Endothelial cell of umbilical vein (primary cell): Measurements from ENCODE around the gene ZNF581. TPM values are rescaled to one million over a fixed set of nuclear protein-coding genes. Genes with fewer than 3 reads are reported as not detected.

Experiments
- BruUV-seq: library from RNA; stranded (reverse); fragments of 400-500 nt; replicated peaks from 2 replicates; lab custom pipeline; 2021; lab: Mats Ljungman, UMichigan
- CTCF ChIA-PET: fragments of 300-600, 350-600 bp; sonication (Branson Sonifier 250); formaldehyde crosslinking; loops from one replicate; lab custom pipeline; 2021; ENCODE audit warnings: antibody characterized with exemption, inconsistent platforms; lab: Charles Lee
- POLR2A ChIA-PET: fragments of 300-600, 350-600 bp; sonication (Branson Sonifier 250); formaldehyde crosslinking; loops from one replicate; lab custom pipeline; 2021; ENCODE audit warnings: antibody characterized with exemption, inconsistent platforms; lab: Charles Lee
- DNase-seq: peaks from one replicate; pipeline ENCODE4 v3.0.0-alpha.2; 2011; ENCODE audit warnings: low read depth, low spot score
- FAIRE-seq: peaks from 2 replicates; lab custom pipeline; 2011; peaks lifted over from hg19 to GRCh38; lab: Jason Lieb, UNC
- H2AFZ ChIP-seq: 2 replicates; pipeline ENCODE4 v1.6.0; 2012; ENCODE audit warnings: low read depth, low read length, control low read depth, inconsistent platforms
- H3K27ac ChIP-seq: 2 replicates; pipeline ENCODE4 v1.5.1; 2011; ENCODE audit warnings: low read depth, mild to moderate bottlenecking, control low read depth, low read length, moderate library complexity; ENCODE audit not compliant: insufficient read depth
- H3K27me3 ChIP-seq, 2 experiments: 2 replicates each; pipeline versions ENCODE4 v1.6.0 to v1.6.1; 2011; ENCODE audit warnings: low read length in 2 of 2, mixed read lengths in 1 of 2; ENCODE audit not compliant: control insufficient read depth in 2 of 2, insufficient read depth in 2 of 2
- H3K36me3 ChIP-seq, 2 experiments: 2 replicates in 1 of 2; 3 replicates in 1 of 2; pipeline ENCODE4 v1.5.1; 2011; ENCODE audit warnings: low read length in 2 of 2, mild to moderate bottlenecking in 1 of 2, moderate library complexity in 1 of 2; ENCODE audit not compliant: control insufficient read depth in 2 of 2, insufficient read depth in 2 of 2; ENCODE audit errors: extremely low read depth in 1 of 2
- H3K4me1 ChIP-seq: 3 replicates; pipeline ENCODE4 v1.5.1; 2011; ENCODE audit warnings: mild to moderate bottlenecking, low read length; ENCODE audit not compliant: control insufficient read depth, insufficient read depth; ENCODE audit errors: extremely low read depth
- H3K4me2 ChIP-seq: 2 replicates; pipeline ENCODE4 v1.6.1; 2011; ENCODE audit warnings: low read length, control low read depth, mixed read lengths; ENCODE audit not compliant: insufficient read depth
- H3K4me3 ChIP-seq, 3 experiments: fragments of 200-600 bp in 1 of 3; sonication (generic), shearing (Covaris generic) in 1 of 3; replicated peaks in 1 of 3; 2 replicates each; pipeline ENCODE4 v1.5.1; 2011 to 2016; ENCODE audit warnings: control low read depth in 3 of 3, low read length in 3 of 3, mild to moderate bottlenecking in 2 of 3, inconsistent platforms in 1 of 3, low read depth in 1 of 3, moderate library complexity in 1 of 3; ENCODE audit not compliant: insufficient read depth in 1 of 3
- H3K79me2 ChIP-seq: 2 replicates; pipeline ENCODE4 v1.6.0; 2012; ENCODE audit warnings: low read length, inconsistent platforms; ENCODE audit not compliant: control insufficient read depth, insufficient read depth
- H3K9ac ChIP-seq: replicated peaks from 2 replicates; pipeline ENCODE3; 2011; ENCODE audit warnings: low read length, control low read depth; ENCODE audit not compliant: insufficient read depth; ENCODE audit errors: extremely low read depth
- H3K9me1 ChIP-seq: replicated peaks from 3 replicates; pipeline ENCODE4 v1.6.0; 2011; ENCODE audit warnings: mild to moderate bottlenecking, low read length; ENCODE audit not compliant: control insufficient read depth, insufficient read depth; ENCODE audit errors: extremely low read depth
- H3K9me3 ChIP-seq: replicated peaks from 2 replicates; pipeline ENCODE4 v1.5.1; 2012; ENCODE audit warnings: low read length, inconsistent platforms; ENCODE audit not compliant: control insufficient read depth, insufficient read depth
- H4K20me1 ChIP-seq: replicated peaks from 2 replicates; pipeline ENCODE3; 2011; ENCODE audit warnings: mild to moderate bottlenecking, low read length; ENCODE audit not compliant: control insufficient read depth, insufficient read depth; ENCODE audit errors: extremely low read depth
- EZH2 ChIP-seq: IDR thresholded peaks from 2 replicates; pipeline ENCODE4 v1.6.1; 2012; ENCODE audit warnings: borderline replicate concordance, low read depth, mild to moderate bottlenecking, moderate library complexity, low read length, inconsistent platforms; ENCODE audit not compliant: severe bottlenecking
- FOS ChIP-seq: IDR thresholded peaks from 2 replicates; pipeline ENCODE4 v1.6.1; 2011; ENCODE audit warnings: mild to moderate bottlenecking, low read length, moderate library complexity, borderline replicate concordance; ENCODE audit not compliant: insufficient read depth
- GATA2 ChIP-seq: IDR thresholded peaks from 2 replicates; pipeline ENCODE4 v1.7.0; 2011; ENCODE audit warnings: low read depth, mild to moderate bottlenecking, moderate library complexity, mixed read lengths, low read length; ENCODE audit not compliant: insufficient read length, insufficient read depth
- JUN ChIP-seq: IDR thresholded peaks from 2 replicates; pipeline ENCODE4 v1.6.1; 2011; ENCODE audit warnings: borderline replicate concordance, low read depth; ENCODE audit not compliant: insufficient read length, insufficient read depth
- MAX ChIP-seq: IDR thresholded peaks from 2 replicates; pipeline ENCODE4 v1.6.1; 2011; ENCODE audit not compliant: insufficient read depth, insufficient read length
- MYC ChIP-seq: IDR thresholded peaks from one replicate; pipeline ENCODE4 v1.6.1; 2011; ENCODE audit warnings: mild to moderate bottlenecking, low read depth, low read length
- POLR2A ChIP-seq: IDR thresholded peaks from 2 replicates; pipeline ENCODE4 v1.6.1; 2012; ENCODE audit warnings: low read depth, mild to moderate bottlenecking, control low read depth, low read length
- POLR2AphosphoS5 ChIP-seq: IDR thresholded peaks from 2 replicates; pipeline ENCODE4 v1.6.1; 2012; ENCODE audit warnings: low read depth, mild to moderate bottlenecking, control low read depth, low read length, moderate library complexity; ENCODE audit not compliant: insufficient read depth
- dilution Hi-C: fragments of 300-500 bp; cut with MboI; formaldehyde crosslinking; loops from one replicate; pipeline ENCODE4 v1.15.0; 2019; ENCODE audit warnings: low sequenced_read_pairs; ENCODE audit not compliant: extremely low pct_ligation_motif_present
- intact Hi-C: fragments of 100-400 bp; cut with micrococcal nuclease; formaldehyde crosslinking; loops from one replicate; pipeline ENCODE4 v1.10.0; 2022
- polyA plus RNA-seq, 4 experiments: library from polyadenylated mRNA; depleted of rRNA in 3 of 4; stranded (reverse) in 3 of 4; unstranded in 1 of 4; fragments of >200 nt; gene quantifications; 2 replicates each; pipeline versions ENCODE4 v1.2.1 to v1.2.3, GENCODE V29; 2011 to 2012; ENCODE audit warnings: missing spikeins in 1 of 4
- total RNA-seq: library from RNA; stranded (reverse); gene quantifications from 2 replicates; pipeline ENCODE4 v1.2.3, GENCODE V29; 2021
- TF ChIP-seq, protein P1 (sequence below), 2 donors: IDR thresholded peaks; 1 replicate in 1 of 2; 2 replicates in 1 of 2; pipeline ENCODE4 v1.5.1; 2011; ENCODE audit warnings: low read length in 2 of 2, mild to moderate bottlenecking in 2 of 2, moderate library complexity in 2 of 2, control low read depth in 1 of 2, inconsistent platforms in 1 of 2, low read depth in 1 of 2; ENCODE audit not compliant: insufficient read depth in 1 of 2; ENCODE audit errors: extremely low read depth in 1 of 2

The ZNF581 gene
- total and polyA plus RNA-seq, 2 donors (not counting 3 experiments of a cell fraction or from before 2014, with no cell fraction given): 31.4 to 32.3 TPM

DNA sequence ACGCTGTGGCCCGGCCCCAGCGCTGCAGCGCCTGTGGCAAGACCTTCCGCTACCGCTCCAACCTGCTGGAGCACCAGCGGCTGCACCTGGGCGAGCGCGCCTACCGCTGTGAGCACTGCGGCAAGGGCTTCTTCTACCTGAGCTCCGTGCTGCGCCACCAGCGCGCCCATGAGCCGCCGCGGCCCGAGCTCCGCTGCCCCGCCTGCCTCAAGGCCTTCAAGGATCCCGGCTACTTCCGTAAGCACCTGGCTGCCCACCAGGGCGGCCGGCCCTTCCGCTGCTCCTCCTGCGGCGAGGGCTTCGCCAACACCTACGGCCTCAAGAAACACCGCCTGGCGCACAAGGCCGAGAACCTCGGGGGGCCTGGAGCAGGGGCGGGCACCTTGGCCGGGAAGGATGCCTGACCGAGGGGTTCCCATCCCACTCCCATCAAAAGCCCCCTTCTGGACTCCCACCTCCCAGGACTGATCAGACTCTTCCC, 27.0 kb upstream of the ZNF581 start:
- CTCF ChIA-PET: no interaction called here
- Histone ChIP-seq H3K4me3 (no peak overlapping the region), H4K20me1 (no peaks in the 10 kb centered on the region), H3K27me3 (no peaks in the 10 kb centered on the region), H3K4me2 (no peak overlapping the region), H3K36me3 (peaks cover 2 to 22% of the 10 kb centered on the region in 2 experiments), H3K79me2 (peaks cover 4% of the 10 kb centered on the region), H3K9me1 (no peaks in the 10 kb centered on the region), H3K4me1 (peaks cover 2% of the 10 kb centered on the region), H3K9ac (no peak overlapping the region), H2AFZ (no peak overlapping the region), H3K27ac (no peak overlapping the region), H3K9me3 (no peaks in the 10 kb centered on the region)
- no TSS peak for BruUV-seq
- FAIRE-seq: no peak
- dilution Hi-C loops: no loop called here
- intact Hi-C loops: no loop called here
- no peak for DNase-seq
- POLR2A ChIA-PET: no interaction called here
- TF ChIP-seq GATA2: no peak
- TF ChIP-seq POLR2A: no peak

- peak; percentile 10 for DNase-seq
- FAIRE-seq: peak; percentile 44
- Histone ChIP-seq H2AFZ (no peak overlapping the region), H3K4me3 (no peak overlapping the region), H3K4me2 (no peak overlapping the region), H4K20me1 (no peaks in the 10 kb centered on the region), H3K79me2 (peaks cover 2% of the 10 kb centered on the region), H3K27ac (no peak overlapping the region), H3K36me3 (peaks cover 2 to 23% of the 10 kb centered on the region in 2 experiments), H3K4me1 (peaks cover 2% of the 10 kb centered on the region), H3K9ac (no peak overlapping the region), H3K9me1 (no peaks in the 10 kb centered on the region), H3K27me3 (no peaks in the 10 kb centered on the region), H3K9me3 (no peaks in the 10 kb centered on the region)
- no peak for TF ChIP-seq MYC
- TF ChIP-seq GATA2: no peak
- no peak for TF ChIP-seq FOS
- no peak for TF ChIP-seq MAX
- TF ChIP-seq JUN: no peak
- no peak for TF ChIP-seq POLR2A
- TF ChIP-seq, protein P1, sequence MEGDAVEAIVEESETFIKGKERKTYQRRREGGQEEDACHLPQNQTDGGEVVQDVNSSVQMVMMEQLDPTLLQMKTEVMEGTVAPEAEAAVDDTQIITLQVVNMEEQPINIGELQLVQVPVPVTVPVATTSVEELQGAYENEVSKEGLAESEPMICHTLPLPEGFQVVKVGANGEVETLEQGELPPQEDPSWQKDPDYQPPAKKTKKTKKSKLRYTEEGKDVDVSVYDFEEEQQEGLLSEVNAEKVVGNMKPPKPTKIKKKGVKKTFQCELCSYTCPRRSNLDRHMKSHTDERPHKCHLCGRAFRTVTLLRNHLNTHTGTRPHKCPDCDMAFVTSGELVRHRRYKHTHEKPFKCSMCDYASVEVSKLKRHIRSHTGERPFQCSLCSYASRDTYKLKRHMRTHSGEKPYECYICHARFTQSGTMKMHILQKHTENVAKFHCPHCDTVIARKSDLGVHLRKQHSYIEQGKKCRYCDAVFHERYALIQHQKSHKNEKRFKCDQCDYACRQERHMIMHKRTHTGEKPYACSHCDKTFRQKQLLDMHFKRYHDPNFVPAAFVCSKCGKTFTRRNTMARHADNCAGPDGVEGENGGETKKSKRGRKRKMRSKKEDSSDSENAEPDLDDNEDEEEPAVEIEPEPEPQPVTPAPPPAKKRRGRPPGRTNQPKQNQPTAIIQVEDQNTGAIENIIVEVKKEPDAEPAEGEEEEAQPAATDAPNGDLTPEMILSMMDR (IDR thresholded peaks at IDR 0.05; ENCODE audit: extremely low read depth in 1 of 2, insufficient read depth in 1 of 2, low read depth in 1 of 2, low read length in 2 of 2): no peak
- no peak for TF ChIP-seq EZH2
- TF ChIP-seq POLR2AphosphoS5: no peak
- no TSS peak for BruUV-seq
- intact Hi-C loops: no loop called here
- dilution Hi-C loops: no loop called here
- ChIA-PET CTCF (interaction anchor here (0.6 to 1.9 kb wide), 5 partner anchors 11 to 329 kb away, joined by 3 to 8 read pairs (median 4); no protein-coding TSS in a partner anchor), POLR2A (interaction anchor here (1.3 kb wide), 2 partner anchors 12 to 18 kb away, joined by 3 to 5 read pairs; partner anchors contain the start of genes FIZ1 and ZNF865)
Observed at GRCh38 chr19:55617426-55617825, 26.0 kb upstream of the ZNF581 start.
